DOHH2 (cell line): Measurements from ENCODE around the gene GPSM1.

Experiments used
- CTCF ChIP-seq: fragments of 200-600 bp; sonication (generic); IDR thresholded peaks from one replicate; pipeline ENCODE4 v1.5.1; 2014; ENCODE audit warnings: antibody characterized with exemption, mild to moderate bottlenecking, low read depth, low read length; ENCODE audit not compliant: poor library complexity, severe bottlenecking
- EZH2phosphoT487 ChIP-seq: fragments of 200-600 bp; sonication (generic); IDR thresholded peaks from 2 replicates; pipeline ENCODE4 v1.6.1; 2017; ENCODE audit warnings: borderline replicate concordance, mild to moderate bottlenecking, antibody characterized with exemption, low read length, moderate library complexity, mixed read lengths

- TF ChIP-seq CTCF: no peak
- TF ChIP-seq EZH2phosphoT487: no peak
Observed at GRCh38 chr9:136333486-136333885, 6.1 kb downstream of the GPSM1 start.
